ENCODE data around the gene ACSS1. TPM values are rescaled to one million over a fixed set of nuclear protein-coding genes. Genes with fewer than 3 reads are reported as not detected.
A peak's percentile ranks its signal among the peaks of the same experiment; 100 is the strongest.

The ACSS1 gene
- total RNA-seq, 1 donor from 2014 or later = 0.72 TPM

GRCh38 chr20:25033924-25034300 is 24.0 kb downstream of the ACSS1 start:
- no peaks in the 10 kb centered on the region for H3K36me3 Mint-ChIP-seq (ENCODE audit: insufficient read depth)
- H3K9me3 Mint-ChIP-seq (ENCODE audit: low read depth) = no peaks in the 10 kb centered on the region
- no peak for TF ChIP-seq CTCF (IDR thresholded peaks at IDR 0.05; ENCODE audit: unreplicated experiment)
- no peak for DNase-seq (ENCODE audit: low spot score, unreplicated experiment)
- H3K27ac Mint-ChIP-seq = no peak overlapping the region
- peaks cover 3% of the 10 kb centered on the region for H3K4me1 Mint-ChIP-seq (ENCODE audit: low read depth)
- H3K4me3 Mint-ChIP-seq (ENCODE audit: low read depth) = no peak overlapping the region
- H3K27me3 Mint-ChIP-seq = peaks cover 7% of the 10 kb centered on the region

GRCh38 chr20:25033265-25033923 is 24.5 kb downstream of the ACSS1 start:
- Mint-ChIP-seq H3K9me3 (ENCODE audit: low read depth) (no peaks in the 10 kb centered on the region), H3K4me3 (ENCODE audit: low read depth) (no peak overlapping the region), H3K27me3 (peaks cover 7% of the 10 kb centered on the region), H3K27ac (no peak overlapping the region), H3K36me3 (ENCODE audit: insufficient read depth) (no peaks in the 10 kb centered on the region), H3K4me1 (ENCODE audit: low read depth) (peaks cover 3% of the 10 kb centered on the region)
- no peak for DNase-seq (ENCODE audit: low spot score, unreplicated experiment)
- TF ChIP-seq CTCF (IDR thresholded peaks at IDR 0.05; ENCODE audit: unreplicated experiment) = no peak

GRCh38 chr20:25032478-25033264 is 25.3 kb downstream of the ACSS1 start:
- peak overlapping the region; percentile 56 for H3K27ac Mint-ChIP-seq
- no peak for DNase-seq (ENCODE audit: low spot score, unreplicated experiment)
- no peak for TF ChIP-seq CTCF (IDR thresholded peaks at IDR 0.05; ENCODE audit: unreplicated experiment)
- H3K27me3 Mint-ChIP-seq = peaks cover 7% of the 10 kb centered on the region
- peaks cover 3% of the 10 kb centered on the region for H3K4me1 Mint-ChIP-seq (ENCODE audit: low read depth)
- H3K9me3 Mint-ChIP-seq (ENCODE audit: low read depth) = no peaks in the 10 kb centered on the region
- no peaks in the 10 kb centered on the region for H3K36me3 Mint-ChIP-seq (ENCODE audit: insufficient read depth)
- H3K4me3 Mint-ChIP-seq (ENCODE audit: low read depth) = no peak overlapping the region

GRCh38 chr20:25032065-25032477 is 25.9 kb downstream of the ACSS1 start:
- H3K27ac Mint-ChIP-seq = peak overlapping the region; percentile 56
- DNase-seq (ENCODE audit: low spot score, unreplicated experiment) = no peak
- no peak overlapping the region for H3K4me3 Mint-ChIP-seq (ENCODE audit: low read depth)
- peaks cover 3% of the 10 kb centered on the region for H3K4me1 Mint-ChIP-seq (ENCODE audit: low read depth)
- H3K36me3 Mint-ChIP-seq (ENCODE audit: insufficient read depth) = no peaks in the 10 kb centered on the region
- H3K9me3 Mint-ChIP-seq (ENCODE audit: low read depth) = no peaks in the 10 kb centered on the region
- TF ChIP-seq CTCF (IDR thresholded peaks at IDR 0.05; ENCODE audit: unreplicated experiment) = no peak
- peaks cover 7% of the 10 kb centered on the region for H3K27me3 Mint-ChIP-seq

GRCh38 chr20:25031241-25031640 is 26.7 kb downstream of the ACSS1 start:
- peaks cover 7% of the 10 kb centered on the region for H3K27me3 Mint-ChIP-seq
- H3K27ac Mint-ChIP-seq = no peak overlapping the region
- H3K4me3 Mint-ChIP-seq (ENCODE audit: low read depth) = no peak overlapping the region
- DNase-seq (ENCODE audit: low spot score, unreplicated experiment) = no peak
- no peaks in the 10 kb centered on the region for H3K36me3 Mint-ChIP-seq (ENCODE audit: insufficient read depth)
- TF ChIP-seq CTCF (IDR thresholded peaks at IDR 0.05; ENCODE audit: unreplicated experiment) = no peak
- H3K4me1 Mint-ChIP-seq (ENCODE audit: low read depth) = peaks cover 3% of the 10 kb centered on the region
- H3K9me3 Mint-ChIP-seq (ENCODE audit: low read depth) = no peaks in the 10 kb centered on the region

Data from progenitor cell of endocrine pancreas (in vitro differentiated cells).